ENCODE measurements around the gene CHRNG.

Gene CHRNG

DNA sequence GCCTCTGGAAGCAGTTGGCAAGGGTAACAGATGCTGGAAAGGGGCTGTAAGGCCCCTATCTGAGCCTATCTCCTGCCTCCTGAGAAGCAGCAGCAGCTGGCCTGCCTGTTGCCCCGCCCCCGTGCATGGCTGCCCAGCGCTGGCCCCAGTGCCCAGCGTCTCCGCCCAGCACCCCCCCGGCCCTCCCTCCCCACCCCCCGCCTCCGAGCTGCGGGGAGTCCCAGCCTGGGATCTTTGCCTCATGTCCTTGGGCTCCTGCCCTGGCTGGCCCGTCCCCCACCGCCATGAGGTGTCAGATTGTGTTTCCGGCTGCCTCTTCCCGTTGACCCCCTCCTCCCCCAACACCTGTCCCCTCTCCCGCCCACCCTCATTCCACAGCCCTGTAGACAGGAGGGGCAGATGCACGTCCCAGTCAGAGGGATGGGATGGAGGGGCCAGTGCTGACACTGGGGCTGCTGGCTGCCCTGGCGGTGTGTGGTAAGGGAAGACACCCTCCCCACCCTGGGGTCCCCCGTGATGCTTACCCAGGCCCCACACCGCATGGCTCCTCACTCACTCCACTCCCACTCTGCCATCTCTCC lies 13.6 kb upstream of the CHRNG start, which contains the start of gene CHRND:
CHRND (plus strand) TSS at position 370 of the 581 bp plus-strand sequence; CDS start at position 426, 56 bp downstream.
- no peaks in the 10 kb centered on the region for H3K9me3 ChIP-seq (ENCODE audit: severe bottlenecking)
- H3K27ac ChIP-seq, result no peak within 1 kb of the TSS
- no peaks in the 10 kb centered on the region for H3K36me3 ChIP-seq
- no peak for TF ChIP-seq CTCF (IDR thresholded peaks at IDR 0.05; ENCODE audit: low read depth, low read length)
- H3K4me3 ChIP-seq (ENCODE audit: low read depth, low read length), result no peak within 1 kb of the TSS
- peaks cover 24% of the 10 kb centered on the region for H3K27me3 ChIP-seq (ENCODE audit: insufficient read depth, low read depth, severe bottlenecking)
- DNase-seq, result peak; percentile 80

DNA sequence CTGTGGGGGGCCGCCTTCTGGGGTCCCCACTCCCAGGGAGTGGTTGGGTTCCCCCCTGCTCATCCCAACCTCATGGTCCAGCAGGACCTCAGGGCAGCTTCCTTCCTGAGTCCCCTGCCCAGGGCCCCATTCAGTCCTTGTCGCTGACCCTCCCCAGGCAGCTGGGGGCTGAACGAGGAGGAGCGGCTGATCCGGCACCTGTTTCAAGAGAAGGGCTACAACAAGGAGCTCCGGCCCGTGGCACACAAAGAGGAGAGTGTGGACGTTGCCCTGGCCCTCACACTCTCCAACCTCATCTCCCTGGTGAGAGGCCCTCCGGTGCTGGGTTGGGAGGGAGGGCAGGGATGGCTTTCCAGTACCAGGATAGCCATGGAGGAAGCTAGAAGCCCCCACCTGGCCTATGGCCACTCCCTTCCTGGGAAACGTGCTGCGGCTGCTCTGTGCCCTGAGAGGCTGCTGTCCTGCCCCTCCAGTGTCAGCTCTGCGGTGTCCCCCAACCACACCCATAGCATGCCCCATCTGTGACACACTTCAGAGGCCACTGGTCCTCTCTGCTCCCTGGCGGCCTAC lies 13.0 kb upstream of the CHRNG start:
- TF ChIP-seq CTCF (IDR thresholded peaks at IDR 0.05; ENCODE audit: low read depth, low read length), result no peak
- no peak overlapping the region for H3K4me3 ChIP-seq (ENCODE audit: low read depth, low read length)
- no peak for DNase-seq
- H3K36me3 ChIP-seq, result no peaks in the 10 kb centered on the region
- no peaks in the 10 kb centered on the region for H3K9me3 ChIP-seq (ENCODE audit: severe bottlenecking)
- H3K27me3 ChIP-seq (ENCODE audit: insufficient read depth, low read depth, severe bottlenecking), result peaks cover 24% of the 10 kb centered on the region
- H3K27ac ChIP-seq, result no peak overlapping the region

- Histone ChIP-seq H3K27ac (no peak overlapping the region), H3K9me3 (ENCODE audit: severe bottlenecking) (no peaks in the 10 kb centered on the region), H3K36me3 (no peaks in the 10 kb centered on the region), H3K4me3 (ENCODE audit: low read depth, low read length) (no peak overlapping the region), H3K27me3 (ENCODE audit: insufficient read depth, low read depth, severe bottlenecking) (peaks cover 15% of the 10 kb centered on the region)
- no peak for TF ChIP-seq CTCF (IDR thresholded peaks at IDR 0.05; ENCODE audit: low read depth, low read length)
- no peak for DNase-seq
Measured at GRCh38 chr2:232527905-232528470, 11.5 kb upstream of the CHRNG start.

DNA sequence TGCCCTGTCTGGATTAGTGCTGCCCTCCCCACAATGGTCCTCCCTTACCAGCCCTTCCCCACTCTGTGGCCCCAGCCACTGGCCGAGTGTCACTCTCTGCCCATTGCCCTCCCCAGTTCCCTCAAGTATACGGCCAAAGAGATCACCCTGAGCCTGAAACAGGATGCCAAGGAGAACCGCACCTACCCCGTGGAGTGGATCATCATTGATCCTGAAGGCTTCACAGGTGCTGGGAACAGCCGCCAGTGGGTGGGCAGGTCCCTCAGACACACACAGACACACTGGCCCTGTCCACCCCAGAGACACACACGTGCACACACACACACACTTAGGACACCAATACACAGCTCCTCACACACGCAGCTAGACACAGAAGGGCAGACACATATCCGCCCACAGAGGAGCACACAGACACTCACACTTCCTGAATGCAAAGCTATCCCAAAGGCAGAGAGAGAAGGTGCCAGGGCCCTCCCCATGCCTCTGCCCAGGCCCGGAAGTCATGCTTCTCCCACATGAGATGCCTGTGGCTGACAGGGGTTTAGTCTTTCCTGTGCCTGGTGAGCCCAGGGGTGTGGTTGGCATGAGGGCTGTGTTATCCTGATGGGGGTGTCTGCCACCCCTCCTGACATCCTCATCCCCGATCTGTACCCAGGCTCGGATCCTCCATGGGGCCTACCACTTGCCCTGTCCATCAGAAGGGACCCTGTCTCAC lies 10.6 kb upstream of the CHRNG start:
- DNase-seq, result no peak
- no peaks in the 10 kb centered on the region for H3K9me3 ChIP-seq (ENCODE audit: severe bottlenecking)
- H3K27ac ChIP-seq, result no peak overlapping the region

More for the DNA sequence above, 10.6 kb upstream of the CHRNG start:
- TF ChIP-seq CTCF (IDR thresholded peaks at IDR 0.05; ENCODE audit: low read depth, low read length), result no peak
- H3K36me3 ChIP-seq, result no peaks in the 10 kb centered on the region
- H3K27me3 ChIP-seq (ENCODE audit: insufficient read depth, low read depth, severe bottlenecking), result peaks cover 6% of the 10 kb centered on the region
- no peak overlapping the region for H3K4me3 ChIP-seq (ENCODE audit: low read depth, low read length)

All from WERI-Rb-1 (cell line).